CD4-positive, alpha-beta T cell treated with Interleukin-6 at 100 ng/mL for 8 hours (primary cell): ENCODE results near the gene TP53BP2.
"Not testable (repeated sequence)": the region's sequence is repeated elsewhere in the genome, so short reads cannot be mapped to it uniquely, and the experiment has no call there.

Experiments
- DNase-seq: peaks from one replicate; pipeline ENCODE4 v3.0.0-alpha.2; 2020; ENCODE audit warnings: mixed read lengths, low spot score

The TP53BP2 gene

DNA sequence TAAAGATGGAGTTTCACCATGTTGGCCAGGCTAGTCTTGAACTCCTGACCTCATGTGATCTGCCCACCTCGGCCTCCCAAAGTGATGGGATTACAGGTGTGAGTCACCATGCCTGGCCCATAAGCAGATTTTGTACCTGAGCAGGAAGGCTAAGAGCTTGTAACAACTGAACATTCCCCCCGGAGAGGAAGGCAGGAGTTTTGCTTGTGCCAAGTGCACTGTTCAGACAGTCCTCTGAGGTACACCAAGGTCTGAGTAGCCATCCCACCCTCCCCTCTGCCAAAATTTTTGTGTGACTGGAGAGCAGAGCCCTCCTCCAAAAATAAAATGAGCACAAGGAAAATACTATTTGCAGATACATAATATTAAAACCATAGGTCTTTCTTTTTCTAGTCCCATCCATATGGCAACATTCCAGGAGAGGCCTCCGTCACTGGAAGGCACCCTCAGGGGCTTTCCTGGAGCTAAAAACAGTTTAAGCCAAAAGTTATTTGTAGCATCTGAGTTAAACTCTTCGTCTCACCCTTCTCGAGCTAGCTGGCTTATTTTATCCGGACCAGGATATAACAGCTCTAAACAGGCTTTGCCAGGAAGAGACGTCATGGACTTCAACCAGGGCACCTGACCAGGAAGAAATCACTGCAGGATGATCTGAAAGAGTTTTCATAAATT is 106.2 kb downstream of the TP53BP2 start:
- no peak for DNase-seq

DNA sequence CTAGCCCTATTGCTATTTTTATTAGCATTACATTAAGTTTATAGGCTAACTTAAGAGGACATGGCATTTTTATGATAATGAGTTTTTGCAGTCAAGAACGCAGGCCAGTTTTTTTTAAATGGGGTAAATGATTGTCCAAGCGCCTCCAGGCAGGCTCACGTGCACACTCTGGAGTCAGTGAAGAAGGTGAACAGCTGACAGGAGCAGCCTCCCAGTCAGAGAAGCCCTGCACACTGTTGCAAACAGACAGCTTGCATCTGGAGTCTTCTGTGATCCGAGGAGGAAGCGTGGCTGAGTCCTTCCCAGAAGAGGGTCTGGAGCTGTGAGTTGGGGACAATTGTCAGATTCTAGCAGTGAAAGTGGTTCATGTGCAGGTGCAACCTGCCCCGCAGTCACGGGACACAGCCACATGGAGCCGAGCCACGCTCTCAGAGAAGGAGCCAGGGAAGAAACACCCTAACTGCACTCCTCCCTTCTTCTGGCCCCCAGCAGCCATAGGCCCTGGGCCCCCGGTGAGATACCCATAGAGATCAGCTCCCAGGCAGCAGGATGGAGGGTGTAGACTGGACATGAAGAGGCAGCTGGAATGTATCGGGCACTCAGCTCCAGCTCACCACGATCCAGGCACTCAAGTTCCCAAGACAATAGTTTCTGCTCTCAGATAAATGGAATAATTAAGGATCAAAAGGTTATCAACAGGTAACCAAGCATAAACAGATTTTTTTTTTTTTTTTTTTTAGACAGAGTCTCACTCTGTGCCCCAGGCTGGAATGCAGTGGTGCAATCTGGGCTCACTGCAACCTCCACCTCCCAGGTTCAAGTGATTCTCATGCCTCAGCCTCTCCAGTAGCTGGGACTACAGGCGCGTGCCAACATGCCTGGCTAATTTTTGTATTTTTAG is 107.0 kb downstream of the TP53BP2 start:
- DNase-seq, result no peak

DNA sequence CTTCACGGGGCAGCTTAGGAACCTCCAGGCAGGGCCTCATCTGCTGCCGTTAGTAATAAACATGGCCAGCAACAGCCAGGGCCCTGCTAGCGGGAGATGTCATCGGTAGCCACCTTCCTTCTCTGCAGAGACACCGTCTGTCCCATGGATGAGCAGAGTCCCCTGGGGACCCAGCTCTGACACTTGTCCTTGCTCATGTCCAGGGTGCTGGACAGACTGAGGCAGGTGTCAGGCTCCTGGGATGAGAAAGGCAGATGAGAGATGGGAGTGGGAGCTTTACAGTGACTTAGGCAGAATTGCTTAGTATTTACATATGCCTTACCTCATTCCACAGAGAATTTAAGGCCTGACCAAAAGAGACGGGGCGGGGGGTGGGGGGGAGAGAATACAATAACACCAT is 108.4 kb downstream of the TP53BP2 start:
- no peak for DNase-seq

DNA sequence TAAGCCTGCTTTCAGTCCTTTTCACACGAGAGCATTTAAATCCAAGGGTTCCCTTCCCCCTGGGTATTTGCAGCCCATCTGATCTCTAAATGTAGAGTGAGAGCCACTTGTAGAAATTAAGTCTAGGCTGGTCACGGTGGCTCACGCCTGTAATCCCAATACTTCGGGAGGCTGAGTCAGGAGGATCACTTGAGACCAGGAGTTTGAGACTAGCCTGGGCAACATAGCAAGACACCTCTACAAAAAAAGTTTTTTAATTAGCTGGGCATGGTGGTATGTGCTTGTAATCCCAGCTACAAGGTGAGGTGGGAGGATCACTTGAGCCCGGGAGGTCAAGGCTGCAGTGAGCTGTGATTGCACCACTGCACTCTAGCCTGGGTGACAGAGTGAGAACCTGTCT is 109.1 kb downstream of the TP53BP2 start:
- DNase-seq, result not testable (repeated sequence)

DNA sequence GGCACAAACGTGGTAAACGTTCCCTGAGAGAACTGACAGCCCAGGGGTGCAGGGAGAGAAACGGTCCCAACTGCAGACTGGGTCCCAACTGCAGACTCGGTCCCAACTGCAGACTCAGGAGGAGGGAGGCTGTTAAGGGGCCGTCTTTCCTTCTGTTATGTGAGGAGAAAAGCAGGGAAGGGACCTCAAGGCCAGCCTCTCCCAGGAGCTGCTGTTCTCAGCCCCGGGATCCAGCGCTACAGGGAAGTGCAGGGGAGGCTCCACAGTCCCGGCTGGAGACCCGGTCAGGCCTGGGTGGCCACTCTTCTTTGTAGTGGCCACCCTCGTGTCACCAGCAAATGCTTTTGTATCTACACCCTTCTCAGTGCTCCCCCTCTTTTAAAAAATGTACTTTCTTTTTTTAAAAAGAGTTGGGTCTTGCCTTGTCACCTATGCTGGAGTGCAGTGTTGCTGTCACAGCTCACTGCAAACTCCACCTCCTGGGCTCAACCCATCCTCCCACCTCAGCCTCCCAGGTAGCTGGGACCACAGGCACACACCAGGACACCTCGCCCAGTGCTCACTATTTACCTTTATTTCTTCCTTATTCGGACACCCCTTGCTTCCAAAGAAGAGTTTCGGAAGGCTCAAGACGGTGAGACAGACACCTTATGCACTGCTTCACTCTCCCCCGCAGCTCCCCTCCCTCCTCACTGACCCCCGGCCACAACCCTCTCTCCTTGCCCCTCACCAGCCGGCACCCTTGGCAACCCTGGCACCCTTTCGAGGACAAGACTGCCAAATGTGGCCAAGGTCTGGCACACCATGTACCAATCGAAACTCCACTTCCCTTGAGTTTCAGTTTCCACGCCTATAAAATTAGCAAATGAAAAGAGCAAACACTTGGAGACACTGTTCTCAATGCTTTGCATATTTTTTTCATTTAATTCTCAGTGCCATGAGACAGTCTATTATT is 111.6 kb downstream of the TP53BP2 start:
- no peak for DNase-seq

DNA sequence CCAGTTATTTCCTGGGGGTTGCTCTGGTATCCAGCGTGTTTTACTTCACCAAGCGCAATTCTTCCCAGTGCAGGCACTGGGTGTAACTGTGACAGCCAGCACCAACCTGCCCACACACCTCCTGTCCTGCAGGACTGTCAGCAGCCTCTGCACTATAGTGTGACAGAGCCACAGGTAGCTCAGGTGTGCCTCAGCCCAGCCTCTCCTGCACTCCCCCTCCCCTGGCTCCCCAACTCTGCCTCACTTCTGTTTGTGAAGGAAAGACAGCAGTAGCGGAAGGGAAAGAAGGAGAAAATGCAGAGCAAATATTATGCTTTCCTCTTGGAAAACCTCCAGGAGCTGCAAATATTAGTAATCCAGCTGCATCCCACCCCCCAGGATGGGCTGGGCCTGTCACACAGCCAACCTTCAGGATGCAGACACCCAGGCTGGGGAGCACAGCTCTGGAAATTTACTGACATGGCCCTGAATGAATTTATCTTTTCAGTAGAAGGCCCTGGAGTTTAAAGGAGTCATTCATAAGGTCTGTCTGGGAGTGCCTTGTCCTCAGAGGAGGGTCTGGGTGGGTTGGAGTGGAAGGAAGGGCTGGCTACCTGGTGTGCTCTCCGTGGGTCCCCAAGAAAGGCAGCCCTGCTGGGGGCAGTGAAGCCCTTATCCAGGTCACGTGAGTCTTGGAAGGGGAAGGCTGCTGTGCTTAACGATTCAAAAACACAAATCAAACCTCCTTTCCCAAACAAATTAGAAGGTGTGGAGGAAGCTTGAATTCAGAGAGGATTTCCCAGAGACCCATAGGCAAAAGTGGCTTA is 112.6 kb downstream of the TP53BP2 start:
- DNase-seq, result no peak

DNA sequence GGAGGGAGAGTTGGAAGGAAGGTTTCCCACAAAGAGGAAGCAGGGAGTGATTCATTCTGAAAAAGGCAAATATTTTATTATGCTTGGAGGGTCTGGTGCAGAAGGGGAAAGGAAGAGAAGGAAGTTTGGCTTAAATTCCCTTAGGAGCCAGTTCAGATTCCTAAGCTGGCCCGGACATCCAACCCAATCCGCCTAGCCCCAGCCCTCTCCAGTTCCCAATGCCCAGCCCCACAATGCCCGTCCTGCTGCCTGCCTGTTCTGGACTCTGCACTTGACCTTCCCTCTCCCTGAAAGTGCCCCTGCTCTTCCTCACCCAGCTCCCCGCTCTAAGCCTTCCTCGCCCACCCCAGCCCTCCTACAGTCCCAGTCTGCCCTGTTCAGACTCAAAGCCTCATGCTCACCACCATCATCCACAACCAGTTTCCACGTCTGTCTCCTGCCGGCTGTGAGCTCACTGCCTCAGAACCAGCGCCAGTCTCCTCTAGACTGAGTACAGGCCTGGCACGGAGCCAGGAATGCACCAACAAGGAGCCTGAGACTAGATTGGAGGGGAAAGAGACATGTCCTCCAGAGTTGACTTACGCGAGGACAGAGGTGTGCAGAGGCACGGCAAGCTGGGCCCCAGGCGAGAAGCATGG is 114.5 kb downstream of the TP53BP2 start:
- no peak for DNase-seq

DNA sequence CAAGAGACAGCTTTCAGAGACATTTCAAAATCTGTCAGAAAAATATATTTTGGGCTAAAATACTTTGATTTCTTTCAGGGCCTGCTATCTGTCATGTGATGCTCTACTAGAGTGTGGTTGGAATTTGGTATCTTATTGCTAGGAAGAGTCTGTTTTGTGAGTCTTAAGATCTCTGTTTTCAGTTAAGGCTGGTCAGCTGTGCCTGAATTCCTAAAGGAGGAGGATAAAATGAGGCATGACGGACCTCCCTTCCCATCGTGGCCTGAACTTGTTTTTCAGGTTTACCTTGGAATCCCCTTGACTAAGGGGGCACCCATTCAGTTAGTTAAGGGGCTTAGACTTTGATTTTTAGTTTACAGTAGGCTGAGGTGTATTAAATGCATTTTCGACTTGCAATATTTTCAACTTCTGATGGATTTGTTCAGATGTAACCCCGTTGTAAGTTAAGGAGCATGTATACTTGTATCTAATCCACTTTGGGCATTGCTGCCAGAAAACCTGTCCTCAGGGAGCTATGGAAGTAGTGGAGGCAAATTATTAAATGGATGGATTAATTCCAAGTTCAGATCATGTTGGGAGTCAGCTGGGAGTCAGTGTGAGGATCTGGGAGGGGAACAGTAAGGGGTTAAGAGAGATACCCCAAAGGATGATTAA is 115.1 kb downstream of the TP53BP2 start:
- DNase-seq, result no peak

DNA sequence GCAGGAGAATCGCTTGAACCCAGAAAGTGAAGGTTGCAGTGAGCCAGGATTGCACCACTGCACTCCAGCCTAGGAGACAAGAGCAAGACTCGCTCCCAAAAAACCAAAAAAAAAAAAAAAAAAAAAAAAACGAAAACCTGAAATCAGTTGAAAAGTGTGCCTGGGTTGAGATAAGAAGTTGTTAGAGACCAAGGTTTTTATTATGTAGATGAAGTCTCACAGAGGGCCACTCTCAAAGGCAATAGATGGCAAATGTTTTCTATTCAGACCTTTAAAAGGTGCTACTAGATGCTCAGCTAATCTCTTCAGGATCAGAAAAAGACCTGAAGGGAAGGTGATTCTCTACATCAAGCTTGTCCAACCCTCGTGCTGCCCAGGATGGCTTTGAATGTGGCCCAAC is 115.8 kb downstream of the TP53BP2 start:
- no peak for DNase-seq
